Measurements from ENCODE around the gene AGK.

- TF ChIP-seq POLR2AphosphoS5 (IDR thresholded peaks at IDR 0.05; ENCODE audit: borderline replicate concordance, low read depth, low read length) (no peak), EZH2 (IDR thresholded peaks at IDR 0.05) (no peak), FOXP2 (optimal IDR thresholded peaks at IDR 0.05; ENCODE audit: control extremely low read depth, extremely low read length, insufficient read depth) (no peak)
Observed at GRCh38 chr7:141695803-141696289, 144.6 kb downstream of the AGK start.

Data from SK-N-MC (cell line).